Measurements from ENCODE around the gene CAB39.

DNA sequence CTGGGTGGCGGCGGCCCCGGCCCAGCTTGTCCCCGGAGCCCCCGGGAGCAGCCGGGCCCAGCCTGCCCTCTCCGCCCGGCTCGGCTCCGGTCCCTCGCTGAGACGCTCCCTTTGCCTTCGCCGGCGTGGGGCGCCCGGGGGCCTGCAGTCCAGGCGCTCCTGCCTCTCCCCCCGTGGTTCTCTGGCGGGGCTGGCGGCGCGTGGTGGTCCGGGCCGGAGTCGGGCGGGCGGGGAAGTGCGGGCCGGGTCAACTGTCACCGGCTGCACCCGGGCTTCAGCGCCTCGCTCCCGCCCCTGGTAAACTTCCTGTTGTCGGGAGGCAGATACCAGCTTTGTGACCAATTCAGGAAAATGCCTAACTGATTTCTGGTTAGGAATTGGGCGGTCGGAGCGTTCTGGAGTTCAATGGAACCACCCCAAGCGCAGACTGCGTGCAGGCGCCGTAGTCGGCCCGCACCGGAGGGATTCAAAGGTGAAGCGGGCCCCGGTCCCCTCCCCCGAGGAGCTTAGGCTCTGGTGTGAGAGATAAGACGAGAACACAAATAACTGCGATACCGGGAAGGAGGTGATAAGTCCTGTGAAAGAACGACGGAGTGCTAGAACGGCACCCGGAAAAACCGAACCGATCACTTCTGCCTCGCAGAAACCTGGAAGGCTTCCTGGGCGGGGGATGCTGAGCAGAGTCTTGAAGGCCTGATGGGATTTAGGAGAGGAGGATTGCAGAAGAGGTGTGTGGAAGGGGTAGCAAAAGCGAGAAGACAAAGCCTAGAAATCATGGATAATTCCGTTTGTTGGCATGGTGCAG is 891 bp downstream of the CAB39 start:
- TF ChIP-seq POLR2A (IDR thresholded peaks at IDR 0.05) (no peak), POLR2AphosphoS5 (IDR thresholded peaks at IDR 0.05) (peak; percentile 23)
